ENCODE measurements around the gene RSPO3. TPM values are rescaled to one million over a fixed set of nuclear protein-coding genes. Genes with fewer than 3 reads are reported as not detected.

RSPO3 gene
- total RNA-seq, 1 experiment from 2014 or later, result 0.11 TPM

- H3K4me1 ChIP-seq, result no peaks in the 10 kb centered on the region
- no peaks in the 10 kb centered on the region for H3K27me3 ChIP-seq (replicated peaks; ENCODE audit: control insufficient read depth, insufficient read depth, low read length)
- no peaks in the 10 kb centered on the region for H3K36me3 ChIP-seq (ENCODE audit: control insufficient read depth, insufficient read depth, low read length)
- H3K4me3 ChIP-seq (ENCODE audit: low read depth, low read length), result no peak overlapping the region
- no peak overlapping the region for H3K4me3 Mint-ChIP-seq (ENCODE audit: unreplicated experiment)
- H3K4me1 Mint-ChIP-seq (ENCODE audit: low read depth, unreplicated experiment), result no peaks in the 10 kb centered on the region
- ChIA-PET POLR2A (no interaction called here), CTCF (no interaction called here)
- H3K27me3 Mint-ChIP-seq (ENCODE audit: insufficient read depth, unreplicated experiment), result peaks cover 12% of the 10 kb centered on the region
- H3K9me3 ChIP-seq, result no peaks in the 10 kb centered on the region
- no peak overlapping the region for H3K27ac Mint-ChIP-seq (ENCODE audit: unreplicated experiment)
- H3K36me3 Mint-ChIP-seq (ENCODE audit: insufficient read depth, unreplicated experiment), result no peaks in the 10 kb centered on the region
- no peaks in the 10 kb centered on the region for H3K9me3 Mint-ChIP-seq (ENCODE audit: unreplicated experiment)
- intact Hi-C loops (cut with micrococcal nuclease; ENCODE audit: unreplicated experiment), result no loop called here
- no peak for DNase-seq
- no peak for TF ChIP-seq CTCF (IDR thresholded peaks at IDR 0.05; ENCODE audit: insufficient read depth in 1 of 2, low read depth in 1 of 2, low read length in 1 of 2, severe bottlenecking in 1 of 2, unreplicated experiment in 1 of 2)
- BruUV-seq (replicated peaks), result no TSS peak
Observed at GRCh38 chr6:127205036-127205435, 86.6 kb downstream of the RSPO3 start.

DNA sequence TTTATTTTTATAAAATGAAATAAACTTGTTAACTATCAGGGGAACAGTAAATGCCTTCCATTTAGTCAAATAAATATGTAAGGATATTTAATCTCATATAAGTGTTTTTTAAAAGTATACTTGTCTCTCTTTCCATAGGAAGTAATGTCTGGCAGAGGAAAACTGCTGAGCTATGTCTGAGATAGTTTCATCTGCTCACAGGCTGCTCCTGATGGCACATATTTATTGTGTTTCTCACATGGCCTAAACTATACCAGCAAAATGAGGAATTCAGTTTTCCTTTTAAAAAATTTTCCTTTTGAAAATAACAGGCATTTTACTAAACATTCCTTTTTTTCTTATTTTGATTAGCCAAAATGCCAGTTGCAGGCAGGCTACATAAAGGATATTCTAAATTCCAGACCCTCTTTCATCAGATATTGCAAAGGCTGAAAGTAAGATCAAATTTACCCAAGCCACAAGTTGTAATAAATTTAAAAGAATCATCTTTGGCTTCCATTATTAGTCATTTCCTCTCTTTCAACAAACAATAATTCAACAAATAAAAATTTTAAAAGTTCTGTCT, 88.1 kb downstream of the RSPO3 start:
- Histone ChIP-seq H3K4me3 (ENCODE audit: low read depth, low read length) (no peak overlapping the region), H3K27me3 (replicated peaks; ENCODE audit: control insufficient read depth, insufficient read depth, low read length) (no peaks in the 10 kb centered on the region), H3K4me1 (no peaks in the 10 kb centered on the region), H3K9me3 (no peaks in the 10 kb centered on the region), H3K36me3 (ENCODE audit: control insufficient read depth, insufficient read depth, low read length) (no peaks in the 10 kb centered on the region)
- no peak overlapping the region for H3K4me3 Mint-ChIP-seq (ENCODE audit: unreplicated experiment)
- H3K9me3 Mint-ChIP-seq (ENCODE audit: unreplicated experiment), result no peaks in the 10 kb centered on the region
- H3K27me3 Mint-ChIP-seq (ENCODE audit: insufficient read depth, unreplicated experiment), result peaks cover 12% of the 10 kb centered on the region
- no peaks in the 10 kb centered on the region for H3K36me3 Mint-ChIP-seq (ENCODE audit: insufficient read depth, unreplicated experiment)
- intact Hi-C loops (cut with micrococcal nuclease; ENCODE audit: unreplicated experiment), result no loop called here
- no peak for DNase-seq
- CTCF ChIA-PET, result interaction anchor here (0.8 kb wide), 1 partner anchor 16 kb away, joined by 3 read pairs; no protein-coding TSS in a partner anchor
- TF ChIP-seq CTCF (IDR thresholded peaks at IDR 0.05; ENCODE audit: insufficient read depth in 1 of 2, low read depth in 1 of 2, low read length in 1 of 2, severe bottlenecking in 1 of 2, unreplicated experiment in 1 of 2), result no peak
- POLR2A ChIA-PET, result no interaction called here
- H3K4me1 Mint-ChIP-seq (ENCODE audit: low read depth, unreplicated experiment), result no peaks in the 10 kb centered on the region
- no peak overlapping the region for H3K27ac Mint-ChIP-seq (ENCODE audit: unreplicated experiment)
- BruUV-seq (replicated peaks), result no TSS peak

DNA sequence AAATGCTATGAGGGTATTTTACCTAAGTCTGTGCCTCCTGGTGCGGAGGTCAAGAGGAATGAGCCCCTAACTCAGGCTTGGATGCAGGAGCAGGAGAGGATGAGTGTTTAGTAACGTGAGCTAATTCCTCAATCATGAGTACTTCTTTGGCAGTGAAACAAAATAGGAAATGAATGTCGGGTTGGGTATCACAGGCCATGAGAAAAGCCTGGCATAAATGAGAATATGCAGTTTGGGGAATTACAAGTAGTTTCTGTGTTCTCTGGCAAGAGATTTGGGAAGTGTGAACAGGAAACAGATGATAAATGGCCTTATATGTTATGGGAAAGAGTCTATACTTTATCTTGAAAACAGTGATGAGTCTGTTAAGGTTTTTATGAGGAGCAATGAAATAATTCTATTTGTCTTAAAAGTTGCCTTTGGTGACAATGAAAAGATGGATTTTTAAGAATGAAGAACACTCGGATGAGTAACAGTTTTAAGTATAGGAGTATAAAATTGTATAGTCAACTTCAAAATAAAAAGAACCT, 89.2 kb downstream of the RSPO3 start:
- intact Hi-C loops (cut with micrococcal nuclease; ENCODE audit: unreplicated experiment), result no loop called here
- no TSS peak for BruUV-seq (replicated peaks)
- Mint-ChIP-seq H3K27ac (ENCODE audit: unreplicated experiment) (no peak overlapping the region), H3K4me1 (ENCODE audit: low read depth, unreplicated experiment) (no peaks in the 10 kb centered on the region), H3K27me3 (ENCODE audit: insufficient read depth, unreplicated experiment) (peaks cover 11% of the 10 kb centered on the region), H3K9me3 (ENCODE audit: unreplicated experiment) (no peaks in the 10 kb centered on the region), H3K36me3 (ENCODE audit: insufficient read depth, unreplicated experiment) (no peaks in the 10 kb centered on the region), H3K4me3 (ENCODE audit: unreplicated experiment) (no peak overlapping the region)
- CTCF ChIA-PET, result no interaction called here
- no peaks in the 10 kb centered on the region for H3K9me3 ChIP-seq
- H3K27me3 ChIP-seq (replicated peaks; ENCODE audit: control insufficient read depth, insufficient read depth, low read length), result no peaks in the 10 kb centered on the region
- H3K4me1 ChIP-seq, result no peaks in the 10 kb centered on the region
- POLR2A ChIA-PET, result no interaction called here
- DNase-seq, result no peak
- no peaks in the 10 kb centered on the region for H3K36me3 ChIP-seq (ENCODE audit: control insufficient read depth, insufficient read depth, low read length)
- H3K4me3 ChIP-seq (ENCODE audit: low read depth, low read length), result no peak overlapping the region
- no peak for TF ChIP-seq CTCF (IDR thresholded peaks at IDR 0.05; ENCODE audit: insufficient read depth in 1 of 2, low read depth in 1 of 2, low read length in 1 of 2, severe bottlenecking in 1 of 2, unreplicated experiment in 1 of 2)
